COLO829 (cell line): ENCODE measurements around the gene CDC42EP3.

ENCODE experiments used
- DNase-seq: peaks from one replicate; pipeline ENCODE4 v3.0.0; 2012; ENCODE audit warnings: low spot score

The CDC42EP3 gene

GRCh38 chr2:37636381-37637066 is 34.9 kb downstream of the CDC42EP3 start:
- no peak for DNase-seq

- no peak for DNase-seq
Measured at GRCh38 chr2:37635504-37636380, 35.7 kb downstream of the CDC42EP3 start.

- no peak for DNase-seq
Measured at GRCh38 chr2:37634914-37635503, 36.4 kb downstream of the CDC42EP3 start.

- no peak for DNase-seq
Measured at GRCh38 chr2:37633845-37634244, 37.6 kb downstream of the CDC42EP3 start.

- no peak for DNase-seq
Measured at GRCh38 chr2:37633234-37633633, 38.2 kb downstream of the CDC42EP3 start.

- DNase-seq = no peak
Measured at GRCh38 chr2:37632310-37632709, 39.1 kb downstream of the CDC42EP3 start.

GRCh38 chr2:37631698-37632097 is 39.7 kb downstream of the CDC42EP3 start:
- no peak for DNase-seq

- no peak for DNase-seq
Measured at GRCh38 chr2:37631292-37631691, 40.1 kb downstream of the CDC42EP3 start.

- no peak for DNase-seq
Measured at GRCh38 chr2:37630776-37631175, 40.7 kb downstream of the CDC42EP3 start.

GRCh38 chr2:37630301-37630700 is 41.1 kb downstream of the CDC42EP3 start:
- DNase-seq = no peak

- DNase-seq = no peak
Measured at GRCh38 chr2:37629529-37629928, 41.9 kb downstream of the CDC42EP3 start.

- DNase-seq = no peak
Measured at GRCh38 chr2:37627710-37628109, 43.7 kb downstream of the CDC42EP3 start.

- no peak for DNase-seq
Measured at GRCh38 chr2:37625796-37626571, 45.5 kb downstream of the CDC42EP3 start.

- DNase-seq = no peak
Measured at GRCh38 chr2:37625156-37625555, 46.3 kb downstream of the CDC42EP3 start.

- DNase-seq = no peak
Measured at GRCh38 chr2:37623971-37624900, 47.2 kb downstream of the CDC42EP3 start.

GRCh38 chr2:37623406-37623805 is 48.0 kb downstream of the CDC42EP3 start:
- DNase-seq = no peak

GRCh38 chr2:37622450-37623100 is 48.9 kb downstream of the CDC42EP3 start:
- DNase-seq = no peak

- no peak for DNase-seq
Measured at GRCh38 chr2:37621199-37621598, 50.2 kb downstream of the CDC42EP3 start.

- DNase-seq = no peak
Measured at GRCh38 chr2:37619959-37620300, 51.5 kb downstream of the CDC42EP3 start.

GRCh38 chr2:37619230-37619958 is 52.0 kb downstream of the CDC42EP3 start:
- DNase-seq = peak; percentile 70
